ENCODE results near the gene SLC7A10. TPM values are rescaled to one million over a fixed set of nuclear protein-coding genes. Genes with fewer than 3 reads are reported as not detected.

The SLC7A10 gene
- total RNA-seq = not detected in 2 replicates

DNA sequence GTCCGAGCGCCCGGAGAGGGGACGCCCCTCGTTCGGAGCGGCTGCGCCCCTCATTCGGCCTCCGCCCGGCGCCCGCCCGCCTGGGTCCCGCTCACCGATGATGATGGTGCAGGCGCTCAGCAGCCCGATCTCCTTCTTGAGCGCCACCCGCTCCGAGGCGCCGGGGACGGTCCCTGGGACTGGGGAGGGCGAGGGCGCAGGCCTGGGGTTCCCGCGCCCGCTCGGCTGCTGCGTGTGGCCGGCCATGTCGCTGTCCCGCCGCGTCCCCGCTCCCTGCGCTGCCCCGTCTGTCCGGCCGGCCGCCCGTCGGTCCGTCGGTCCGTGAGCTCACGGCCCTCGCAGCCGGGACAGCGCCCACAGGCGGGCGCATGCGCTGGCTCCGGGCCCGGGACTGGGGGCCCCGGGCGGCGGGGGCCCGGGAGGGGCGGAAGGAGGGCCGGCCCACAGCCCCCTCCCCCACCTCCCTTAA lies at the start of gene SLC7A10:
SLC7A10 (minus strand) TSS at position 393 of the 469 bp plus-strand sequence; CDS start at position 246, 147 bp downstream.

DNA sequence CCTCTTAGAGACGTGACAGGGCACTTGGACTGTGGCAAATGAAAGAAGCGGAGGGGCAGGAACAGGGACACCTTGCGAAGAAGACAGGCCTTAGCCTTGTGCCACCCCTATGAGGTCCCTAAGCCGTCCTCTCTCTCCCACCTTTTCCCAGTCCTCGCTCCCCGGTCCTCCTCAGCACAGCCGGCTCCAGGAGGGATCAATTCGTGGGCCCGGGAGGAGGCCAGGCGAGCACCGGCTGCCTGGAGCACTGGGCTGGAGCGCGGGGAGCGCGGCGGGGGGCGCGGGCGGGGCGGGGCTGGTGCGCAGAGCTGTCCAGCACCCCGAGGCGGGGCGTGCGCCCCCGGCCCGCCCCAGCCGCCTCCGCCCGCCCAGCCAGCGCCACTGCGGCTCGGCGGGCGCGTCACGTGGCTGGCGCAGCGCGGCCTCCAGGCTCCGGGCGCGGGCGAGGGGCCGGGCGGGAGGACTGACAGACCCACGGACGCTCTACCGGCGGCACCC lies 31.7 kb downstream of the SLC7A10 start, which contains the start of gene LRP3:
LRP3 (plus strand) TSS at position 466 of the 498 bp plus-strand sequence. CDS start 456 bp downstream, outside the sequence.

Other genes starting within 250 kb of the SLC7A10 start
- 2.1 and 2.9 TPM in 2 replicates for gene RHPN2, start 161.0 kb downstream of the SLC7A10 start, total RNA-seq
- 3.7 TPM in 2 replicates for gene GPATCH1, start 144.7 kb downstream of the SLC7A10 start, total RNA-seq
- gene WDR88, start 93.7 kb downstream of the SLC7A10 start, total RNA-seq = not detected in 2 replicates
- 21.4 and 22.2 TPM in 2 replicates for gene LRP3, start 31.5 kb downstream of the SLC7A10 start, total RNA-seq
- under 0.01 TPM in 1 of 2 replicates, not detected in the other for gene CEBPA, start 76.7 kb upstream of the SLC7A10 start, total RNA-seq
- gene CEBPG, start 147.9 kb upstream of the SLC7A10 start, total RNA-seq = 21.0 and 21.9 TPM in 2 replicates